GM21367 (cell line): ENCODE results near the gene SLC18A3.

Experiments
- ATAC-seq: cut with Tn5 transposase; IDR thresholded peaks from one replicate; pipeline ENCODE4 v1.9.1; 2021; ENCODE audit not compliant: unreplicated experiment

Gene SLC18A3

GRCh38 chr10:49595713-49596492 is 14.2 kb upstream of the SLC18A3 start:
- no peak for ATAC-seq

DNA sequence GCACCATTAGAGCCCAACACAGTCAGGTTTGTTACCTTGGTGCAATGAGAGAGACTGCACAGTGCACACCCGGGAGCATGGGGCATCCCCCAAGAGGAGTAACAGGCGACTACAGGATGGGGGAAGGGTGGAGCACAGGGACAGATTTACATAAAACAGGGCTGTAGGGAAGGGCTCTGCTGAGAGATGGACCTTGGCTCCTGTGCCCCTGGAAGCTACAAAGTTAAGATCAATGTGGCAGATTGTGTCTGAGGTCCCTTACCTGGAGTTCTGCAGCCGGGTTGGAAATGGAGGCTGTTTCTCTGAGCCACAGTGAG is 13.7 kb upstream of the SLC18A3 start:
- ATAC-seq = no peak

DNA sequence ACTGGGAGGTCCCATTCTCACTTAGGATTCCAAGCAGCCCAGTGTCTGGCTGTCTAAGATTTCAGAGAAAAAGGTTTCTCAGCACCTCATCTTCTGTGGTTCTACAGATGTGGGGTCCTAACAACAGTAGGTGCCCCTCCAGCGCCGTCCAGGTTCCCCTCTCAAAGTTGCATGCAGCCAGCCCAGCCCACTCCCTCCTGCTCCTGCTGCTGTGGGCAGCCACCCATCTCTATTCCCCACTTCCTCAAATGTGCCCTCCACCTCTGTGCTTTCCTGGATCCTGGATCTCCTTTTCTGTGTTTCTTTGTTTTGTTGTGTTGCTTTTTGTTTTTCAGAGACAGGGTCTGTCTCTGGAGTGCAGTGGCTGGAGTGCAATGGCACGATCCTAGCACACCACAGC is 13.3 kb upstream of the SLC18A3 start:
- no peak for ATAC-seq

GRCh38 chr10:49597426-49598163 is 12.5 kb upstream of the SLC18A3 start:
- no peak for ATAC-seq

GRCh38 chr10:49598164-49598856 is 11.8 kb upstream of the SLC18A3 start:
- ATAC-seq = no peak

GRCh38 chr10:49598986-49599385 is 11.1 kb upstream of the SLC18A3 start:
- ATAC-seq = no peak

GRCh38 chr10:49599546-49599945 is 10.6 kb upstream of the SLC18A3 start:
- no peak for ATAC-seq

DNA sequence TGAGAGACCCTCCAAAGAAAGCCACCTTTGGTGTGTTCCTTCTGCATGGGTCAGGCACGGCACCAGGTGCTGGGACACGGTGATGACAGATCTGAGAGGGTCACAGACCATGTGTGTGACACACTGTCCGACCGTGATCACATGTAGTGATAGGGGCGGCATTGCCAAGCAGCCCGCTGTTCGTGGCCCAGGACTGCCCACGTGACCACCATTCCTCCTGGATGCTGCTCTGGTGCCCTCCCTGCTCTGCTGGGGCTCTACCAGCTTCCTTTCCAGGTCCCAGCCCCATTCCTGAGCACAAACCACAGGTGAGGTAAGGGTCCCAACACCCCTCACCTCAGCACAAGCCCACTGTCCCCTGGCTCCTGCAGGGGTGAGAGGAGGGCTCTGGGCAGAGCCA is 10.1 kb upstream of the SLC18A3 start:
- ATAC-seq = no peak

DNA sequence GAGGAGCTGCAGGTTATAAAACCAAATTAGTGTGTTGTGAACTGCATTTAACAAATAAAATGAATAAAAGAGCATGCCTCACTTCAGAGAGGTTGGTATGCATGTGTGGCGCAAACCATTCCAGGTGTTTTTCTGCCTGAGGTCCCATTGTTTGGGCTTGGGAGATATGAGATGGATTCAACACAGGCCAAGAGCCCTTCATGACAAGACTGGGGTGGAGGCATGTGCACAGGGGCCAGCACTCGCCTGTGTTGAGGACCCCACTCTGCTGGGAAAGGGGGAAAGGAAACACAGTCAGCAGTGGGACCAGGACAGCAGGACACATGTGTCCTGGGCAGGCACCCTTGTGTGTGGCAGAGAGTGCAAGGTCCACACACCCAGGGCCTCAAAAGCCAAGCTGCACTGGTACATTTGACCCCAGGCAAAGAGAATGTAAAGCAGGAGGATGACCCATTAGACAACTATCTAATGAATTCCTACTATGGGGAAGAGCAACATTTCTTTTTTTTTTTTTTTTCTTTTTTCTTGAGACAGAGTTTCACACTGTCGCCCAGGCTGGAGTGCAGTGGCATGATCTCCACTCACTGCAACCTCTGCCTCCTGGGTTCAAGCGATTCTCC is 9.2 kb upstream of the SLC18A3 start:
- no peak for ATAC-seq

DNA sequence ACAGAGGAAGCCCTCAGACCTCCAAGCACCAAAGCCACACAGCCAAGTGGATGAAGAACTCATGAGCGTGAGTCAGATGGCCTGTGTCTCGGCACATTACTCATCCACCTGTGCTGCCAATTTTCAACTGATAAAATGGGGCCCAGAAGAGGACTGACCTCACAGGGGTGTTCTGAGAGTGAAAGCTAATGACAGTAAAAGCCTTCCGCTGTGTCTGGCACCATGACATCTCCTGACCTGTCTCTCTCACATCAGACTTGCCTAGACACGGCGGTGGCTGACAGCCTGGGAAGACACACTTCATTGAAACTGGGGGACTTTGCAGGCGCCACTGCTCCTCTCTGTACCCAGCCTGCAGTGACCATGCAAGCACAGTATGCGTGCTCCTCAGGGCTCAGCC is 8.3 kb upstream of the SLC18A3 start:
- ATAC-seq = no peak

GRCh38 chr10:49602380-49603023 is 7.6 kb upstream of the SLC18A3 start:
- ATAC-seq = no peak

- ATAC-seq = no peak
Measured at GRCh38 chr10:49605216-49605938, 4.7 kb upstream of the SLC18A3 start.

- no peak for ATAC-seq
Measured at GRCh38 chr10:49605939-49606509, 4.1 kb upstream of the SLC18A3 start.

GRCh38 chr10:49606981-49607535 is 3.1 kb upstream of the SLC18A3 start:
- peak; percentile 80 for ATAC-seq

DNA sequence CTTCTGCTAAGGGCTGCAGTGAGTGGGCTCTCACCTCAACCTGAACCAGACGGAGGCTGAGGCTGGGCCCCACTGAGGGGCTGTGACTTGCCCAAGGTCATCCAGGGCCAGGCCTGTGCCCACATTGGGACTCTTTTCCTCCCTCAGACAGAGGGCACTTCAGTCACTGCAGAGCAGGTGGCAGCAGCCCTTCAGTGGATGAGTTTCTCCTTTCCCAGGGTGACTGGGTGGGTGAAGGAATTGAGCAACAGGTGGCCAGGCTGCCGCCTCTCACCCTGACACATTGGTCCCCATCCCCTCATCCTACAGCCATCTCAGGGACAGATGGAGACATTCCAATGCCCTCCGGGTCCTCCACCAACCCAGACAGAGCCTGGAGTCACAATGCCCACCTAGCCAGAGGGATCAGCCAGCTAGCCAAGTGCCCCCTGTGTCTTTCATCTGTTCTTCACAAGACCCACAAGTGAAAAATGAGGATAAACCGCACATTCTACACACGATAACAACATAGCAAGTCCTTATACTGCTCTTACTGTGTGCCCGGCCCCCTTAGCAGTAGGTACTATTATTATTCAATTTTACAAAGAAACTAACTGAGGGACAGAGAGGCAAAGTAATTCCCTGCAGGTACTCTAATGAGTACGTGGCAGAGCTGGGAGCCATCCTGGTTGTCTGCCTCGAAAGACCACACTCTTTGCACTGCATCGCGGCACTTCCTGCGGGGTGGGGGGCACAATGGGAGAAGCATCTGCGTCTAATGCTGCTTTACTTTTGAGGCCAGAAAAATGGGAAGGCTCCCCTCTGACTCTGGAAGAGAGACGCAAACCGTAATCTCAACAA is 1.7 kb upstream of the SLC18A3 start:
- ATAC-seq = no peak

DNA sequence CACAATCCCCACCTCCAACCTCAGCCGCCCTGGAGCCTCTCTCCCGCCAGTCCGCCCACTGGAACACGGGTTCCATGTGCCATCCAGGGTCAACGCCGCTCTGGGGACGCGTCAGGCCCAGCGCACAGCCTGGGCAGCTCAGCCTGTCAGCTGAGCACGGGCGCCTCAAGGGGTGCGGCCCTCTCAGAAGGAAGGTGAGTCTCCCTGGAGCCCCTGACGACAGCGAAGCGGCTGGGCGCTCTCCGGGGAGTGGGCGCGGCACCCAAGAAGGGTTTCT is 1.2 kb upstream of the SLC18A3 start:
- ATAC-seq = no peak

GRCh38 chr10:49609283-49610113 is 612 bp upstream of the SLC18A3 start:
- no peak for ATAC-seq

DNA sequence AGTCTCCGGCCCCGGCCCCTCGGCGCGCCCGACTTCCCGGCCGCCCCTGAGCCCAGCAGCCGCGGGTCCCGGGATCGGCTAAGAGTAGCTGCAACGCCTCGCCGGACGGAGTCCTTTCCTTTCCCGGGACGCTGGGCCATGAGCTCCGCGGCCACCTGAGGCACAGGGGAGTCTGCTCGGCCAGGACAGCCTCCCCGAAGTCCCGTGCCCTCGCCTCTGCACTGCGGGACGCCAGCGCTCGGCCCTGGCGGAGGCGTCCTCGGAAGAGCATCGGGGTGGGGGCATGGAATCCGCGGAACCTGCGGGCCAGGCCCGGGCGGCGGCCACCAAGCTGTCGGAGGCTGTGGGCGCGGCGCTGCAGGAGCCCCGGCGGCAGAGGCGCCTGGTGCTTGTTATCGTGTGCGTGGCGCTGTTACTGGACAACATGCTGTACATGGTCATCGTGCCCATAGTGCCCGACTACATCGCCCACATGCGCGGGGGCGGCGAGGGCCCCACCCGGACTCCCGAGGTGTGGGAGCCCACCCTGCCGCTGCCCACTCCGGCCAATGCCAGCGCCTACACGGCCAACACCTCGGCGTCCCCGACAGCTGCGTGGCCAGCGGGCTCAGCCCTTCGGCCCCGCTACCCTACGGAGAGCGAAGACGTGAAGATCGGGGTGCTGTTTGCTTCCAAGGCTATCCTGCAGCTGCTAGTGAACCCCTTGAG is 502 bp downstream of the SLC18A3 start:
- no peak for ATAC-seq
